GM12872 (cell line): ENCODE data around the gene ARHGEF9.

Experiments used
- TF ChIP-seq, protein P1 (sequence below): IDR thresholded peaks from 3 replicates; pipeline ENCODE4 v1.5.1; 2011; ENCODE audit warnings: low read depth, mild to moderate bottlenecking, low read length, moderate library complexity; ENCODE audit not compliant: insufficient read depth

The ARHGEF9 gene

DNA sequence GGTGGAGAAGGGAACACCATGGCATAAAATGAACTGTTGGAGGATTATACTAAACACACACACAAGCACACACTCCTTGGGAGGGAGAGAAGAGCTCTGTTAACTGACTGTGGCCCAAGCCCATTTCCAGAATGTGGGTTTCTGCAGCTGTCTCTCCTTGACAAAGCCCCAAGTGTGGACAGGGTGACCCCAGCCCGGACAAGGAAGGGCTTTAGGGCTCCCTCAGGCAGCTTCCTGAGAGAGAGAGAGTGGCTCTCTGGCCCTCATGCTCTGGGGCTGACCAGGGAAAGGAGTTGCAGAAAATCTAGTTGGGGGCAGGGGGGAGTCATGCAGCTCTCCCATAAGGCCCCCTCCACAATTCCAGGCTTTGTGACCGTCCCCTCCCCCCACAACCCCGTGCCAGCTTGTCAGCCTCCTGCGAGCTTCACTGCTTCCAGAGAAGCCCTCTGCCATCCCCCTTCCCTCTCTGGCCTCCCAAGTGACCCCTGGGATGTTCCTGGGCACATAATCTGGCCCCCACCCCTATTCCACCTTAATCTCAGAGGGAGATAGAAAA lies 590 bp downstream of the ARHGEF9 start:
- TF ChIP-seq, protein P1, sequence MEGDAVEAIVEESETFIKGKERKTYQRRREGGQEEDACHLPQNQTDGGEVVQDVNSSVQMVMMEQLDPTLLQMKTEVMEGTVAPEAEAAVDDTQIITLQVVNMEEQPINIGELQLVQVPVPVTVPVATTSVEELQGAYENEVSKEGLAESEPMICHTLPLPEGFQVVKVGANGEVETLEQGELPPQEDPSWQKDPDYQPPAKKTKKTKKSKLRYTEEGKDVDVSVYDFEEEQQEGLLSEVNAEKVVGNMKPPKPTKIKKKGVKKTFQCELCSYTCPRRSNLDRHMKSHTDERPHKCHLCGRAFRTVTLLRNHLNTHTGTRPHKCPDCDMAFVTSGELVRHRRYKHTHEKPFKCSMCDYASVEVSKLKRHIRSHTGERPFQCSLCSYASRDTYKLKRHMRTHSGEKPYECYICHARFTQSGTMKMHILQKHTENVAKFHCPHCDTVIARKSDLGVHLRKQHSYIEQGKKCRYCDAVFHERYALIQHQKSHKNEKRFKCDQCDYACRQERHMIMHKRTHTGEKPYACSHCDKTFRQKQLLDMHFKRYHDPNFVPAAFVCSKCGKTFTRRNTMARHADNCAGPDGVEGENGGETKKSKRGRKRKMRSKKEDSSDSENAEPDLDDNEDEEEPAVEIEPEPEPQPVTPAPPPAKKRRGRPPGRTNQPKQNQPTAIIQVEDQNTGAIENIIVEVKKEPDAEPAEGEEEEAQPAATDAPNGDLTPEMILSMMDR = no peak

GRCh38 chrX:63782515-63782914 lies 2.5 kb downstream of the ARHGEF9 start:
- TF ChIP-seq, protein P1 = no peak

DNA sequence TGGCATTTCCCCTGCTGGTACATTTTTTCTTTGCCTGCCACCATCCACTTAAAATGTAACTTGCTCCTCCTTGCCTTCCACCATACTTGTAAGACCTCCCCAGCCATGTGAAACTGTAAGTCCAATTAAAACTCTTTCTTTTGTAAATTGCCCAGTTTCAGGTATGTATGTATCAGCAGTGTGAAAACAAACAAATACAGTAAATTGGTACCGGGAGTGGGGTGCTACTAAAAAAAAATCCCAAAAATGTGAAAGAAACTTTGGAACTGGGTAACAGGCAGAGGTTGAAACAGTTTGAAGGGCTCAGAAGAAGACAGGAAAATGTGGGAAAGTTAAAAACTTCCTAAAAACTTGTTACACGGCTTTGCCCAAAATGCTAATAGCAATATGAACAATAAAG lies 16.3 kb downstream of the ARHGEF9 start:
- TF ChIP-seq, protein P1 = no peak

DNA sequence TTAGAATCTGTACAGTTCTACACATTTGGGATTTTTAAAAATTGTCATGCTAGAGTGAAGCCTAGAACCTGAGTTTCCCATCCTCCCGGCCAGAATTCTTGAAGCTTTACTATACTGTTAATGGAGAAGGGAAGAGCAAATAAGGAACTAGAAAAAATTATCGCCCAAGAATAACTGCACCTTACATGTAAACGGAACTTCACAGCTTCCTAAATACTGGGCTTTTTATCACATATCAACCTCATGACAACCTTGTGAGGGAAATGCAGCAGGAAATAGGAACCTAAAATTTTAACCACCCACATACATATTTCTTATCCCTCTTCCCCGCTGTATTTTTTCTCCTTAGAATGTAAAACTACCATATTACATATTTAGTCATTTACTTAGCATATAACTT lies 19.3 kb downstream of the ARHGEF9 start:
- TF ChIP-seq, protein P1 = no peak

DNA sequence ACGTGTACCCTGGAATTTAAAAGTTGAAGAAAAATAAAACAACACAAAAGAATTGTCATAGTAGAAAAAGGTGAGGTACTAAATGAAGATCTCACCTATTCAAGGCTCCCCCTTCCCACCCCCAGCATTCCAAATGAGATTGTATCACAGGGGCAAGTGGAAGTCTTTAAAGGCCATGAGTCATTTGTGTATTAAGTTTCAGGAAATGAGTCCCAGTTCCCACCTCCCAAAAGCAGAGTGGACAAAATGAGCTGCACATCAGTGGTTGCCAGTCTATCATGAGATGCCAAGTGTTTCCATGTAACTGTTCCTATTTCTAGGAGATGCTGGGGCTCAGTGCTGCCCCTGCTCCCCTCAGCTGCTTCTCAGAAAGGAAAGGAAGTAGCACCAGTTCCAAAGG lies 20.1 kb downstream of the ARHGEF9 start:
- TF ChIP-seq, protein P1 = no peak

DNA sequence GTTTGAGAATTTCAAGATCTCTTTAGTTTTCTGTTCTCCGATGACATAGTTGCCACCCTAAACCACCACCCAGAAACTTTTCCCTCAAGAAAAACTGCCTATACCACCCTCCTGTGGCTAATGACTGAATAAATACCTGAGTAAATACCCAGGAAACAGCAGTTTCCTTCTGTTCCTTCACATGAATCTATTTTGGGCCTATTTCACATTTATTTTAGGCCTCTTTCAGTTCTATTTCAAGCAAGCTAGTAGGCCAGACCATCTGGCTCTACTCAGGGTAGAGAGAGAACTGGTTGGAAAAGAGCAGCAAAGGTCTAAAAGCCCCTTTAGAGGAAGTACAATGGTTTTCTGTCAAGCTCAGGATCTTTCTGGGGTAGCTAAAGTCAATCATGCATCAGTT lies 23.4 kb downstream of the ARHGEF9 start:
- TF ChIP-seq, protein P1 = no peak; the same call in 2 of the 3 replicates

- TF ChIP-seq, protein P1 = no peak
Measured at GRCh38 chrX:63758011-63758410, 27.0 kb downstream of the ARHGEF9 start.
